HG02852 (cell line): ENCODE measurements around the gene AMBP.
"Not testable (repeated sequence)": the region's sequence is repeated elsewhere in the genome, so short reads cannot be mapped to it uniquely, and the experiment has no call there.

ENCODE experiments used
- ATAC-seq: cut with Tn5 transposase; IDR thresholded peaks from one replicate; pipeline ENCODE4 v1.9.1; 2021; ENCODE audit warnings: mild to moderate bottlenecking, moderate library complexity; ENCODE audit not compliant: unreplicated experiment

Gene AMBP

DNA sequence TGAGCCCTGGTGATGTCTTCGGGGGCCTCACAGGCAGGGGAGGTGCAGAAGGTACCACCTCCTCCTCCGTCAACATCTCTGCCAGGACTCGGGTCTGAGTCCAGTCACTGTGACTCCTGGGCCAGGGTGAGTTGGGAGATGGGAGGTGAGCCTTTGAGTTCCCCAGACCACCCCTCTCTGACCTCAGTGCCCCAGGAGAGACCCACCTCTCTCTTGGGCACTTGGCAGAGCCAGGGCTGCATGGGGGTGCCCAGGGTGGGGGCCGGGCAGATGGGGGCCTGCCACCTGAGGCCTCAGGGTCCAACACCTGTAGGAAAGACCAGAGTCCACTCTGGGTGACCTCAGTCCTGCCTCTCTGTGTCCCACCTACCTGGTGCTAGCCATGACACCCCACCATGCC is 14.2 kb upstream of the AMBP start:
- no peak for ATAC-seq

DNA sequence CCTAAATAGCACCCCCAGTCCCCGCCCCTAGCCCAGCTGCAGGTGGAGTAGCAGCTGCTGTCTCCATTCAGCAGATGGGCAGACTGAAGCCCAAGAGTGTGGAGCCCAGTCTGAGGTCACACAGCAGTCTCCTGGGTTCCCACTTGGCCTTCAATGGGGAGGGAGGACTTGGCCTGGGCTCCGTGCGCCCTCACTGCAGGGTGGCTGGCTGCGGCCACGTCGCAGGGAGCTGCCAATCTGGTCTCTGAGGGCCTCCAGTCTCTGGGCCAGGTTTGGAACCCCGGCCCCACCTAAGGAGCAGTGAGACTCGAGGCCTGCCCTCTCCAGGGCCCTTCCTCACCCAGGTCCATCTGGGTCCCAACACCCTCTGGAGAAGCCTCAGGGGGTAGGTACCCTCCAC is 13.6 kb upstream of the AMBP start:
- ATAC-seq = no peak

DNA sequence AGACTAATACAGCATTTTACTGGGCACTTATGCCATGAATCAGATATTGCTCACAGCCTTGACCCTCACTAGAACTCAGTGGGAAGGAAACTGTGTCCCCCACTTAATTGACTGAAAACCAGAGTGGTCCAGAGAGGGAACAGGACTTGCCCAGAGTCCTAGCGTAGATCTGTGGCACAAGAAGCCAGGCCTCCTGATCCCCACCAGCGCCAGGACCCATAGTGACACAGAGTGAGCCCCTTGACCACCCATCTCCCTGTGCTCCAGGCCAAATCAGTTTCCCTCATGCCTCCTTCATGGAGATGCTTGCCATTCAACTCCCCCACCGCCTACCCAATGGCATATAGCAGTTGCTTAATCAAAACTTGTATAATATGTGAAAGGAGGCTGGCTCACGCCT is 12.7 kb upstream of the AMBP start:
- ATAC-seq = no peak

DNA sequence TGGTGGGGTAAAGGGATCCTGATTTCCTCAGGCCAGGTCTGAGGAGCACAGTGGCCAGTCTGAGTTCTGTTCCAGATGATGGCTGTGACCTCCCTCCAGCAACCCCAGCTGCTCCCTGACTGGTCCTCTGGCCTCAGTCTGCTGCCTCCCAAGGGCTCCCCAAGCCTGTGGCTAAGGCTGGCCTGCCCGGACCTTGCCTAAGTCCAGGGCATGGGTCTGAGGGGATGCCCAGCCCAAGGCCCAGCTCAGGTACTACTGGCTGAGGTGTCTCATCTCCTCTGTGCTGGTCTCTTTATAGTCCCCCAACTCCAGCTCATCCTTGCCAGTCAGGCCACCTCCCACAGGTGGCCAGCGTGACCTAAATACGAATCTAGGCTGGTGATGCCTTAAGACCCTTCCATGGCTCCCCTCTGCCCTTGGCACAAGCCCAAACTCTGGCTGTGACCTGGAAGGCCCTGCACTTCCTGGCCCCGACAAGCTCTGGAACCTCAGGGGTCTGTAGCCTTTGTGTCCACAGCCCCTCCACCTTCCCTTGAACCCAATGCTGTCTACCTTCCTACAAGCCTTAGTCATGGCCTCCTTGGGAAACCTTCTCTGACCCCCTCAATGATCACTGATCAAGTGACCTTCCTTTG is 11.2 kb upstream of the AMBP start:
- no peak for ATAC-seq

DNA sequence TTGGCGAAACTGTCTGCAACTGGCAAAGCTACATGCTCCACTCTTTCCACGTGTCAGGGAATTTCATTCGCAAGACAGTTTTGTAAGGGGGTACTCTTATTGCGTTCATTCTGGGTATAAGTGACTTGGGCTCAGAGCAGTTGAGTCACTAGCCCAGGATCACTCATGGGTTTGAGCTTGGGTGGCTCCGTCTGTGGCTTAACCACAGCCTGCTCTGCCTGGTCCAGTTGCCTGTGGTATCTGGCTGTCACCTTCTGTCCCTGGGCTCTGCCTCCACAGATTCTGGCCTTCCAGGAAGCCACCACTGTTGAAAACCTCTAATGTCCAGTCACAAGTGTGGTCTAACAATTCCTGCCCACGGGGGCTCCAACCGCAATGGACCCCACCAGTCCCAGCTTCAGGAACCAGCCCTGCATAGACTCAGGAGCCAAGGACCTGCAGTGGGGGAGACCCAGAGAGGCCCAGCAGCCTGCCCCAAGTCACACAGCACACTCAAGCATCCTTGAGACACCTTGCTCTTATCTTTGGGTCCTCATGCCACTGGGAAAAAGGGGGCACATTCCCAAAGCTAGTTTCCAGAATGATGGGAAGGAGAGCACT is 10.6 kb upstream of the AMBP start:
- no peak for ATAC-seq

DNA sequence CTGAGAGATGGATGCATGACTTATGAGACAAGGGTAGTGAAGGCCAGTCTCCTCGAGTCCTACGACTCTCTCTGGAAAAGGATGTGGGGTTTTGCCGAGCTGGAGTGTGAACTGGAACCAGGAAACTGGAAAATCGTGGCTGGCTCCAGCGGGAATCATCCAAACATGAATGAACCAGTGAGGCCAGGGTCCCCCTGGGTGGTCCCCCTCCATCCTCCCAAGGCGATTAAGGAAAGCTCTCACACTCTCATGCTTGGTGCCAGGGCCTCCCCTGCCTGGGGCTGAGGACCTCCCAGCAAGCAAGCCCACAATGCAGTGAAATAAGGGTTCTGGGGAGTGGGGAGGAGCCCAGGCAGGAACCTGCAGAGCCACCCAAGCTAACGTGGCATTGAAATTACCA is 9.6 kb upstream of the AMBP start:
- ATAC-seq = no peak

DNA sequence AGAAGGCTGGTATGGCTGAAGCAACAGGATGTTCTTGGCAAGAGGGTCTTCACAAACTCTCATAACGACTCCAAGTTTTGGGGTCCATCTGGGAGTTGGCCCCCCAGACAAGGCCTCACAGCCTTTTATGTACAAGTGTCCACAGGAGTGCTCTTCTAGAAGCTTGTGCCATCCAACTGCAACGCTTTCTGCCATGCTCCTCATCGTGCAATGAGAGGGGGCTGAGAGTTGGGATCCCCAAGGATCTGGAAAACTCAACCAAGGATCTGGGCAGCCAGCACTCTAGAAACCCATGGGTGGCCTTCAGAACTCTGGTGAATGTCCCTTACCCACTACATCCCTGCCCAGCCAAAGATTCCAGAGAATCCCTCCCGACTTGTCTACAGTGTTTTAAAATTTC is 8.5 kb upstream of the AMBP start:
- no peak for ATAC-seq

DNA sequence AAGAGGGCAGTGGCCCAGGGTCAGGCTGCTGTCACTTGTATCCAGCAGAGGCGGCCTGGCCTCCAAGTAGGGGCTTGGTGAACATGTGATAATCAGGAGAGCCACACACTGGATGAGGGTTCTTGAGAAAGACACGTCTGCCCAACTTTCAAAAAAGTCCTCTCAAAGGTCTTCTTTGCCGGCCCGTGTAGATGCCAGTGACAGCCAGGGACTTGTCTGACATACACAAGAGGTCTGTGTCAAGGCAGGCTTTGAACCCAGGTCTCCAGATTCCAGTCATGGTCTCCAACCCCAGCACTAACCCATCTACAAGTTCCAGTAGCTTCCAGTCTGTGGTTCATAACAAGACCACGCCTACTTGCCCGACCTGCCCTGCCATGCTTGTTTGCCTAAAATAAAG is 7.9 kb upstream of the AMBP start:
- no peak for ATAC-seq

DNA sequence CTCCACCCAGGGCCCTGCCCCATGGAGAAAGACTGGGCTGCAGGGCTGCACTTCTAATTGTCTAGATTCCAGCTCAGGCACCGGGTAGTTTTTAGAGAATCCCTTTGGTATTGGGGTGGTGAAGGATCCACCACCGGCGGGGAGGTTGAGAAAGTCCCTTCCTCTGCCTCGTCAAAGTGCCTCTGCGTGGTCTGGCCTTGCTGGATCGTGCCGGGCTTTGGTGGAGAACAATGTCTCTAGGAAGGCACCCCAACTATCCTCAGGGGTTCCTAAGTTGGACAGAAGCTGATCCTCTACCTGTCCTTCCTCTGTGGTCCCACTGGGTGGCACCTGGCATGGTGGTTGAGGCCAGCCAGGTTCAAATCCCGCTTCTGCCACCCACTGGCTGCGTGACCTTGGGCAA is 7.3 kb upstream of the AMBP start:
- no peak for ATAC-seq

DNA sequence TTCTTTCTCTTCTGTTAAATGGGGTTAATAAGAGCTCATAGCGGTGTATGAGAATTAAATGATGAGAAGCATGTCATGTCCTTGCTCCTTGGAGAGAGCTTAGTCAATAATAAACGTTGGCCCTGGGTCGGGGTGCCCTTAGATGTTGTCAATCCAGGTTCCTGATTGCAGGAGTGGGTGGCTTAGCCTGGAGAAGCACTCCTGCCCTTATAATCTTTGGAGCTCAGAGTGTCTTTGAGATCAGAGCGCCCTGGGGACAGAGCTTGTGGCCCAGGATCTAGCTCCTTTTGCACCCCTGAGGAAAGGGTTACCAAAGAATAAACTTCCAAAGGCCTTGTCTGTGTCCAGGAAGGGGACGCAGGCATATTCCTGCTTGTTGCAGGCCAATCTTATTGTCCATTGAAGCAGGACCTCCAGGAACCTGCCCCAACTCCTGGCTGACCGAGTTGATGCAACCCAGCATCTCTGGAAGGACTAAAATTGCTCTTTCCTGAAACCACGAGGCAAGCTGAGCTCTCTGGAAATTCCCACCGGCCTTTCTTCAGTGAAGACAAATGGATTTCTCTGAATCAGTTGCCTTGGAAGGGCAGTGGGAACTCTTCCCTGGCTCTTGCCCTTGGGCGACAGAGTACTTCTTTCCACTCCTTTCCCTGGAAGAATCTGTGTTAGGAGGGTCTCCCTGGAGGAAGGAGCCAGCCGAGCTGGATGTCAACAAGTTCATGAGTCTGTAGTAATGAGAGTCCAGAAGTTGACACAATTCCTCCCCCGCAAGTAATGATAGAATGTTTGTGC is 6.4 kb upstream of the AMBP start:
- ATAC-seq = no peak

DNA sequence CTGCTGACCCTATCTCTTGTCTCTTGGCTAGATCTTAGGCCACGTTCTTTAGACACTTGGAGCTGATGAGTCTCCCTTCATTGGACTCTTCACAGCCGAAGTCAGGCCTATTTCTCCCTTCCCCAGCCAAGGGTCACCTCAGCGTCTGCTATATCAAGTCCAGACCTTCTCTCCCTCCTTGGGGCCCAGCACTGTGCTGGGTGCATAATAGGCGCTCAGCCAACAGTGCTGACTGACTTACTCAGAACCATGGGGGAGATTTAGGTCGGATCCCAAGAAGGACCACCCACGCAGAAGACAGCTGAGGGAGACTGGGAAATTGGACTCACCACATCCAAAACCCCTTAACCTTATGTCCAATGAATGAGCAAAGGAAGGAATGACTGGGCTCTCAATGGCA is 5.6 kb upstream of the AMBP start:
- ATAC-seq = no peak

DNA sequence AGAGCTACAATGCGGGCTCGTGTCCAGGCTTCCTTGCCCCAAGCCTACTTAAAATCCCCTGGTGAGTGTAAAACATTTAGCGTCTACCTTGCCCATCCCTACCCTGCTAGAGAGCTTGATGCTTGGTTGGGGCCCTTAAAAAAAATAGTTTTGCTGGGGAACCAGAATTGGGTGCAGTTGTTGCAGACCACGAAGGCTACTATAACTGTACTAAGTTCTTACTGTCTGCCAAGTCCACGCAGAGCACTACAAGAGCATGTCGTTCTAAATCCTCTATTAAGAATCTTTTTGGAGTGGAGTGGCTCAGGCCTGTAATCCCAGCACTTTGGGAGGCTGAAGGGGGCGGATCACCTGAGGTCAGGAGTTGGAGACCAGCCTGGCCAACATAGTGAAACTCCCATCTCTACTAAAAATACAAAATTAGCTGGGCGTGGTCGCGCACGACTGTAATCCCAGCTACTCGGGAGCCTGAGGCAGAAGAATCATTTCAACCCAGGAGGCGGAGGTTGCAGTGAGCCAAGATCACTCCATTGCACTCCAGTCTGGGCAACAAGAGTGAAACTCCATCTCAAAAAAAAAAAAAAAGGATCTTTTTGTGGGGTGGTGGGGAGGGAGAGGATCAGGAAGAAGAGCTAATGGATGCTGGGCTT is 4.8 kb upstream of the AMBP start:
- ATAC-seq = not testable (repeated sequence)

DNA sequence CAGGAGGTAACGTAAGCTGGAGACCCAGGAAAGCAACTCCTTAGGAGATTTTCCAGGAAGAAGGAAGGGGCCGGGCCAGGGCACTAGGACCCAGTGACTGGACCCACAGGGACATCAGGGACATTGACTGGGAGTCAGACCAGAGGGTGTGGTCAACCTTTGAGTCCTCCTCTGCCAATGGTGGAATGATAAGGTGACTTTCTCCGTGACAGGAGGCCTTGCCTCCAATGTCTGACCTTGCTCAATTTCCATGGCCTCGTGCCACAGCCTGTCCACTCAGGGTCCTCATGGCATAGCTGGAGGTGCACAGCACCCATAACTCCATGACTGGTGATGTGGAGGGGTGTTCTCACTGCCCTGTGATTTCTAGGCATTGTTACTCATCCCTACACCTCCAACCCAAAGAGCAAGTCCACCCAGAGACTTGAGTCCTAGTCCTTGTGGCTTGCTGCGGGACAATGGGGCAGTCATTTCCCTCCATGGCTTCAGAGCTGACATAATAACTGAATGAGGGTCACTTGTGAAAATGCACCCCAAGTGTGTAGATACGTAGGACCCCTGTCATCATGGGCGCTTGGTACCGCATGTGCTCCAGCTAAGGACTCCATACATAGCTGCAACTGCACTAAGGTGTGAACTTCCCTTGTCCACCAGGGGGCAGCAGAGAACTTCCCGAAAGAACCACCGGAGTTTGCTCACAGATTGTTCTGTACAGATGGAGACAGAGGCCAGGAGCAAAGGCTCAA is 4.1 kb upstream of the AMBP start:
- ATAC-seq = peak; percentile 83

DNA sequence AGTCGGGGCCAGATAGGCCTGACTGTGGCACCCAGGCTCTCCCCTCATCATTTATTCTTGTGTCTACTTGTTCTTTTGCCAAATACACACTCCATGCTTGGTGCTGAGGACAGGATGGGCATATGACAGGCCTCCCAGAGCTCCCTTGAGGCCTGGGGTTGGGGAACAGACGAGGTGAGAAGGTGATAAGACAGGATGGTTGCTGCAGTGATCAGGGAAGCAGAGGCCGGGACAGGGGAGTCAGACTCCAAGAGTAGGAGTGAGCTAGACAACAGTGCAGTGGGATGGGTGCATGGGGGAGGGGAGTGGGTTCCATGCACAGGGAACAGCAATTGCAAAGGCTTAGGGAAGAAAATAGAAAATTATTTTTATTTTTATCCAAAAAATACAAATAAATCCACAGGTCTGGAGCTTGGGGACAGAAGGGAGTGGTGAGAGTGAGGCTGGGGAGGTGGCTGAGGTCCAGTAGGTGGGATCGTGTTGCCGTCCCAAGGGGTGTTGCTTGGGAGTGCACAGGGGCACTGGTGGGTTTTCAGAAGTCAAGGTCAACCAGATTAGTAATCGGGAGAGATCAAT is 3.4 kb upstream of the AMBP start:
- ATAC-seq = no peak

DNA sequence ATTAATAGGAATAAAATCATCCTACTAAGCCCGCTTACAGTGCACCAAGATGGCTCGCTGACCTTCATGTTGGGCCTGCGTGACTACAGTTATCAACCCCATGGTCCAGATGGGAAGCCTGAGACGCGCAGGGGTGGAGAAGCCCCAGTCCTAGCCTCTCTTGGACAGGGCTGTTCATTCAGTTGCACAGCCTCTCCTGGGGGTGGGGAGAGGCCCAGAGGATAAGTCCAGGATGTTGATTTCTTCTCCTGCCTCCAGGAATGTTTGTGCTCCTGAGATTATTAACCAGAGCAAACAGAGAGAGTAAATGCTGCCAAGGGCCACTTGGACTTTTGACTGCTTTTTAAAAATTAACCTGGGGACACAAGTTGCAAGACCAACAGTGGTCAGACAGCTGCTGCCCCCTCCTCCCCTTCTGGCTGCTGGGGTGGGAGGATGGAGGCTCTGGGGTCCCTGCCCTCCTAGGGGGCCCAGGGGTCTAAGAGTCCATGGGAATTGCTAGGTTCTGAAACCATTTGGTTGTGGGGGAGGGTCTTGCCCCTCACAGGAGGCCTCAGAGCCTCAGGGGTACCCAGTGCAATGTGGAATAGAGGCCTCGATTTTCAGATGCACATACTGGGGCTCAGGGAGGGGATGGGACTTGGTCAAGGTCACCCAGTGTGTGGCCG is 2.8 kb upstream of the AMBP start:
- no peak for ATAC-seq

DNA sequence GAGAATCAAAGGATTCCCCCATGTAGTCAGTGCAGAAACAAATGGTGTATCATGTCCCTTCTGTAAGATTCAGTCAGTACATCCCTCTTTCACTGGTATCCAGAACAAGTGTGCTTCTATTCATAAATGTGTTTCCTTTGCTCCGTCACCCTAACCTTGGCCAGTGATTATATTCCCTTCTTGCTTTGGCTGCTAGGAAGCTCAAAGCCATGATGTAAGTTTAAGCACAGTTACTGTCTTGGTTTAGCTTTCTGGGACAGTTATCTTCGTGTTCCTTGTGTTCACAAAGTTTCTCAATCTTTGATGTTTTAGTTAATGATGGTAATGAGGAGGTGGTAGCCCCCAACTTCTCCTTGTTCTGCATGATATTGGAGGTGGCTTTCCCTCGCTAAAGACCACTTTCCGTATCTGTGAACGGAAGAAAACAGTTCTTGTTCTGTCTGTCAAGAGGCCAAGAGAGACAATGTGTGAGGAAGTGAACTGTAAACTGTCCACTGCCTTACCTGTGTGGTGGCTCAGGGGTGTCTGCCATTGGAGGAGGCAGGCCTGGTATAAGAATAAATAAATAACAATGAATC is 2.2 kb upstream of the AMBP start:
- ATAC-seq = no peak

DNA sequence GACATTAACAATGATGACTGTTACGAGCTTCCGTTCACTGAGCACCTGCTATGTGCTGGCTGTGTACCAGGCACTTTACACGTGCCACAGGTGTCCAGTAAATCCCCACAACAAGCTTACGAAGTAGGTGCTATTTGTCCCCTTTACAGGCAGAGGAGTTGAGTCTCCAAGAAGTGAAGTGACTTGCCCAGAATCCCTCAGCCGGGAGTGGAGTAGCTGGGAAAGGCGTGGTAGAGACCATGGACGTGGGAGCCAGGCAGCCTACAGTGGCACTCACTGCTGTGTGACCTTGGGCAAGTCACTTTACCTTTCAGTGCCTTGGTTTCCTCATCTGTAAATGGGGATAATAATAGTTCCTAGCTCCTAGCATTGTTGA is 669 bp upstream of the AMBP start:
- no peak for ATAC-seq

DNA sequence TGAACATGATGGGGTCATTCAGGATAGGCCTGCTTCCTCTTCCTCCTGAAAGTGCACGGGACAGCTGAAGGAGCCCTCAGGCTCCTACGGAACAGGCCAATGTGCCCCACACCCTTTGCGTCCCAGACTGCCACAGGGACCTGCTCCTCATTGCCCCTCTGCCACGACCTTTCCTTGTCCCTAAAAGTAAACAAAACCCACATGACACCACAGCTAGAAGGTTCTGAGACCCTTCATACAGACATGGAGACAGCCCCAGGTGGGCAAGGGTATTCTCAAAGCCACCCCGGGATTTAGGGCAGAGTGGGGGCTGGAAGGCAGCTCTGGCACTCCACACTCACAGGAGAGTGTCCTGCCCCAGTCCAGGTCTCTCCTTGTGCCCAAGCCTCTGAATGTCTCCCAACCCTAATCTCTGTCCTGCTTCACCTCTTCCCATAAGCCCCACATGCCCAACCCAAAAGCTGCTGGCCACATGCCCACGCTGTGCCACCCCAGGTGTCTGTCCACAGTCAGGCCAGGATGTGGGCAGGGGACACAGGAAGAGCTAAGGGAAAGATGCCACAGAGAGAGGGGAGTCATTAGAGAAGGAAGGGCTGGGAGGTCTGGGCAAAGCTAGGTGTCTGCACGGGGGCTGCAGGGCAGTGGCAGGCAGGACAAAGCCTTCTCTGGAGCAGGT is 800 bp downstream of the AMBP start:
- no peak for ATAC-seq
